SH-SY5Y (cell line): ENCODE measurements around the gene TSPAN11.

Source experiments
- GATA2 ChIP-seq: IDR thresholded peaks from 2 replicates; pipeline ENCODE4 v1.6.1; 2011; ENCODE audit warnings: mild to moderate bottlenecking, low read depth, low read length
- GATA3 ChIP-seq: IDR thresholded peaks from 2 replicates; pipeline ENCODE4 v1.6.1; 2011; ENCODE audit warnings: low read depth, mild to moderate bottlenecking, low read length, moderate library complexity

GRCh38 chr12:30992381-30992780 is 65.8 kb downstream of the TSPAN11 start:
- no peak for TF ChIP-seq GATA2
- TF ChIP-seq GATA3, result no peak
